Neural cell (in vitro differentiated cells): ENCODE data around the gene SLC25A43. TPM values are rescaled to one million over a fixed set of nuclear protein-coding genes. Genes with fewer than 3 reads are reported as not detected.

Experiments used
- H2AFZ ChIP-seq: fragments of 200-600, 300-800 bp; sonication (generic), shearing (Covaris generic); 2 replicates; pipeline ENCODE4 v1.6.0; 2014; ENCODE audit warnings: low read depth, mild to moderate bottlenecking, antibody characterized with exemption, low read length, moderate library complexity
- H3F3A ChIP-seq: fragments of 200-600 bp; shearing (Covaris generic); 2 replicates; pipeline ENCODE4 v1.6.1; 2016; ENCODE audit warnings: mild to moderate bottlenecking, moderate library complexity, mixed read lengths, antibody characterized with exemption, low read length; ENCODE audit not compliant: insufficient read depth, poor library complexity, severe bottlenecking
- H3K27ac ChIP-seq: fragments of 200-600, 300-800 bp; sonication (generic), shearing (Covaris generic); 2 replicates; pipeline ENCODE4 v1.5.1; 2014; ENCODE audit warnings: mild to moderate bottlenecking, low read length, moderate library complexity
- H3K27me3 ChIP-seq: fragments of 300-800, 200-600 bp; sonication (generic), shearing (Covaris generic); 2 replicates; pipeline ENCODE4 v1.6.0; 2014; ENCODE audit warnings: mild to moderate bottlenecking, low read depth, low read length, moderate library complexity; ENCODE audit not compliant: insufficient read depth
- H3K36me3 ChIP-seq: fragments of 300-800, 200-600 bp; sonication (generic), shearing (Covaris generic); 2 replicates; pipeline ENCODE4 v1.5.1; 2014; ENCODE audit warnings: mild to moderate bottlenecking, antibody characterized with exemption, low read length, moderate library complexity; ENCODE audit not compliant: insufficient read depth
- H3K4me2 ChIP-seq: fragments of 300-800, 200-600 bp; sonication (generic), shearing (Covaris generic); 2 replicates; pipeline ENCODE4 v1.6.0; 2014; ENCODE audit warnings: mild to moderate bottlenecking, low read length
- H3K4me3 ChIP-seq: fragments of 300-800, 200-600 bp; sonication (generic), shearing (Covaris generic); 2 replicates; pipeline ENCODE4 v1.5.1; 2014; ENCODE audit warnings: mild to moderate bottlenecking, low read length, moderate library complexity
- H3K79me2 ChIP-seq: fragments of 200-600 bp; shearing (Covaris generic); replicated peaks from 2 replicates; pipeline ENCODE4 v1.6.0; 2014; ENCODE audit warnings: mild to moderate bottlenecking, low read length, moderate library complexity; ENCODE audit not compliant: insufficient read depth
- H3K9ac ChIP-seq: fragments of 300-800, 200-600 bp; sonication (generic), shearing (Covaris generic); 2 replicates; pipeline ENCODE4 v1.6.1; 2016; ENCODE audit warnings: mild to moderate bottlenecking, low read length, mixed read lengths
- H3K9me2 ChIP-seq: fragments of 200-600 bp; shearing (Covaris generic); 2 replicates; pipeline ENCODE4 v1.6.1; 2016; ENCODE audit warnings: mild to moderate bottlenecking, low read length, mixed read lengths; ENCODE audit not compliant: insufficient read depth
- H3K9me3 ChIP-seq: fragments of 200-600, 300-800 bp; sonication (generic), shearing (Covaris generic); 2 replicates; pipeline ENCODE4 v1.6.1; 2016; ENCODE audit warnings: mild to moderate bottlenecking, mixed run types, low read length, moderate library complexity, mixed read lengths
- H4K20me1 ChIP-seq: fragments of 200-600 bp; shearing (Covaris generic); 2 replicates; pipeline ENCODE4 v1.6.1; 2016; ENCODE audit warnings: mild to moderate bottlenecking, mixed run types; ENCODE audit not compliant: insufficient read depth
- EZH2 ChIP-seq: fragments of 200-600, 300-800 bp; shearing (Covaris generic), sonication (generic); IDR thresholded peaks from 2 replicates; pipeline ENCODE4 v1.6.1; 2014; ENCODE audit warnings: antibody characterized with exemption, low read length, borderline replicate concordance, mild to moderate bottlenecking; ENCODE audit not compliant: insufficient read depth, poor library complexity, severe bottlenecking
- MXI1 ChIP-seq: fragments of 450-650 bp; conservative IDR thresholded peaks from 2 replicates; pipeline ENCODE4 v1.6.1; 2014; ENCODE audit warnings: antibody characterized with exemption, mild to moderate bottlenecking; ENCODE audit not compliant: poor library complexity, severe bottlenecking
- POLR2AphosphoS5 ChIP-seq: IDR thresholded peaks from 2 replicates; pipeline ENCODE4 v1.6.1; 2012
- RAD21 ChIP-seq: fragments of 450-650 bp; conservative IDR thresholded peaks from 2 replicates; pipeline ENCODE4 v1.6.1; 2014; ENCODE audit warnings: antibody characterized with exemption, mild to moderate bottlenecking, moderate library complexity
- SMC3 ChIP-seq: fragments of 450-650 bp; conservative IDR thresholded peaks from 2 replicates; pipeline ENCODE4 v1.6.1; 2014; ENCODE audit warnings: antibody characterized with exemption, mild to moderate bottlenecking, moderate library complexity; ENCODE audit not compliant: poor library complexity
- TAF1 ChIP-seq: IDR thresholded peaks from 2 replicates; pipeline ENCODE4 v1.6.1; 2012; ENCODE audit warnings: low read depth
- polyA plus RNA-seq: library from polyadenylated mRNA; depleted of rRNA; stranded (reverse); fragments of >200 nt; gene quantifications from 2 replicates; pipeline ENCODE4 v1.2.3, GENCODE V29; 2014
- TF ChIP-seq, protein P1 (sequence below): fragments of 450-650 bp; IDR thresholded peaks from 2 replicates; pipeline ENCODE4 v1.5.1; 2014; ENCODE audit warnings: antibody characterized with exemption, mild to moderate bottlenecking, moderate library complexity; ENCODE audit not compliant: poor library complexity, severe bottlenecking
- TF ChIP-seq, protein P2 (sequence below): IDR thresholded peaks from 2 replicates; pipeline ENCODE4 v1.6.1; 2012; ENCODE audit warnings: borderline replicate concordance

SLC25A43 gene
- polyA plus RNA-seq, 1 donor from 2014 or later = not detected

DNA sequence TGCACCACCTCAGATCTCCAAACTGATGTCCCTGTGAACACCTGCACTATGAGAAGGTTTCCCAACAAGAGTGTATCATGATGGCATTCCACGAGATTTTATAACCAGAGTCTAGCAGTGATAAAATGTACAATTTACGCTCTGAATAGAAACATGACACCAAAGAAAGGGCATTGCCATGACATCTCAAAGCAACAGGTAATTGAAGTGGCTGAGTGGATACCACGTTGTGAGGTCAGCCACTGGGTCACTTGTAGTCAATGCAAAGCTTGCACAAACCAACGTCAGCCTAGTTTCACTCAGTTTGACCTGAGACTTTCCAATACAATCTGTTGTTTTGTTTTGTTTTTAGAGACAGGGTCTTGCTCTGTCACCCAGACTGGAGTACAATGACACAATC lies 54.1 kb downstream of the SLC25A43 start:
- Histone ChIP-seq H3K36me3 (no peaks in the 10 kb centered on the region), H3K4me3 (no peak overlapping the region), H4K20me1 (no peaks in the 10 kb centered on the region), H3K9ac (no peak overlapping the region), H3K27ac (no peak overlapping the region), H3K4me2 (no peak overlapping the region), H2AFZ (no peak overlapping the region), H3F3A (no peaks in the 10 kb centered on the region), H3K9me3 (no peaks in the 10 kb centered on the region), H3K27me3 (no peaks in the 10 kb centered on the region), H3K9me2 (no peaks in the 10 kb centered on the region), H3K79me2 (no peaks in the 10 kb centered on the region)
- TF ChIP-seq, protein P1, sequence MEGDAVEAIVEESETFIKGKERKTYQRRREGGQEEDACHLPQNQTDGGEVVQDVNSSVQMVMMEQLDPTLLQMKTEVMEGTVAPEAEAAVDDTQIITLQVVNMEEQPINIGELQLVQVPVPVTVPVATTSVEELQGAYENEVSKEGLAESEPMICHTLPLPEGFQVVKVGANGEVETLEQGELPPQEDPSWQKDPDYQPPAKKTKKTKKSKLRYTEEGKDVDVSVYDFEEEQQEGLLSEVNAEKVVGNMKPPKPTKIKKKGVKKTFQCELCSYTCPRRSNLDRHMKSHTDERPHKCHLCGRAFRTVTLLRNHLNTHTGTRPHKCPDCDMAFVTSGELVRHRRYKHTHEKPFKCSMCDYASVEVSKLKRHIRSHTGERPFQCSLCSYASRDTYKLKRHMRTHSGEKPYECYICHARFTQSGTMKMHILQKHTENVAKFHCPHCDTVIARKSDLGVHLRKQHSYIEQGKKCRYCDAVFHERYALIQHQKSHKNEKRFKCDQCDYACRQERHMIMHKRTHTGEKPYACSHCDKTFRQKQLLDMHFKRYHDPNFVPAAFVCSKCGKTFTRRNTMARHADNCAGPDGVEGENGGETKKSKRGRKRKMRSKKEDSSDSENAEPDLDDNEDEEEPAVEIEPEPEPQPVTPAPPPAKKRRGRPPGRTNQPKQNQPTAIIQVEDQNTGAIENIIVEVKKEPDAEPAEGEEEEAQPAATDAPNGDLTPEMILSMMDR = no peak

DNA sequence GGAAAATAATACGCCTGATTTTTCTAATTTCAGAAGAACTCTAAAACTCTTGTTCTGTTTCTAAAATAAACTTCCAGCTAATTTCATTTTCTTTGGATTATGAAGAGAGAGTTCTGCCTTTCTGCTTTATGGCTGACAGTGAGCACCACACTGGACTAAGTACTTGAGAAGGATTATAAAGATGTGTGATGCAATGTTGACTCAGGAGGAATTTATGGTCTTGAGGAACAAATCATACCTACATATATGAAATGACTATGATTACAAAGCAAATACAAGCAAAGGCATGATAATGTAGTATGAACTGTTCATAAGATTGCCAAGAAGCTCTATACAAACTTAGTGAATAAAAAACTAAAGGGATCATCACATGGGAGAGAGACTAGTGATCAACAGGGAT lies 56.1 kb downstream of the SLC25A43 start:
- no peak overlapping the region for H3K27ac ChIP-seq
- H3K9ac ChIP-seq = no peak overlapping the region
- no peak overlapping the region for H2AFZ ChIP-seq
- TF ChIP-seq, protein P1 = no peak
- TF ChIP-seq SMC3 = no peak
- TF ChIP-seq RAD21 = no peak
- TF ChIP-seq TAF1 = no peak
- no peak for TF ChIP-seq POLR2AphosphoS5
- TF ChIP-seq, protein P2, sequence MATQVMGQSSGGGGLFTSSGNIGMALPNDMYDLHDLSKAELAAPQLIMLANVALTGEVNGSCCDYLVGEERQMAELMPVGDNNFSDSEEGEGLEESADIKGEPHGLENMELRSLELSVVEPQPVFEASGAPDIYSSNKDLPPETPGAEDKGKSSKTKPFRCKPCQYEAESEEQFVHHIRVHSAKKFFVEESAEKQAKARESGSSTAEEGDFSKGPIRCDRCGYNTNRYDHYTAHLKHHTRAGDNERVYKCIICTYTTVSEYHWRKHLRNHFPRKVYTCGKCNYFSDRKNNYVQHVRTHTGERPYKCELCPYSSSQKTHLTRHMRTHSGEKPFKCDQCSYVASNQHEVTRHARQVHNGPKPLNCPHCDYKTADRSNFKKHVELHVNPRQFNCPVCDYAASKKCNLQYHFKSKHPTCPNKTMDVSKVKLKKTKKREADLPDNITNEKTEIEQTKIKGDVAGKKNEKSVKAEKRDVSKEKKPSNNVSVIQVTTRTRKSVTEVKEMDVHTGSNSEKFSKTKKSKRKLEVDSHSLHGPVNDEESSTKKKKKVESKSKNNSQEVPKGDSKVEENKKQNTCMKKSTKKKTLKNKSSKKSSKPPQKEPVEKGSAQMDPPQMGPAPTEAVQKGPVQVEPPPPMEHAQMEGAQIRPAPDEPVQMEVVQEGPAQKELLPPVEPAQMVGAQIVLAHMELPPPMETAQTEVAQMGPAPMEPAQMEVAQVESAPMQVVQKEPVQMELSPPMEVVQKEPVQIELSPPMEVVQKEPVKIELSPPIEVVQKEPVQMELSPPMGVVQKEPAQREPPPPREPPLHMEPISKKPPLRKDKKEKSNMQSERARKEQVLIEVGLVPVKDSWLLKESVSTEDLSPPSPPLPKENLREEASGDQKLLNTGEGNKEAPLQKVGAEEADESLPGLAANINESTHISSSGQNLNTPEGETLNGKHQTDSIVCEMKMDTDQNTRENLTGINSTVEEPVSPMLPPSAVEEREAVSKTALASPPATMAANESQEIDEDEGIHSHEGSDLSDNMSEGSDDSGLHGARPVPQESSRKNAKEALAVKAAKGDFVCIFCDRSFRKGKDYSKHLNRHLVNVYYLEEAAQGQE = no peak
- TF ChIP-seq EZH2 = no peak
- TF ChIP-seq MXI1 = no peak
- H3K9me3 ChIP-seq = no peaks in the 10 kb centered on the region
- no peaks in the 10 kb centered on the region for H3K79me2 ChIP-seq
- no peaks in the 10 kb centered on the region for H3K27me3 ChIP-seq
- H3F3A ChIP-seq = no peaks in the 10 kb centered on the region
- no peaks in the 10 kb centered on the region for H3K36me3 ChIP-seq
- no peak overlapping the region for H3K4me3 ChIP-seq
- no peak overlapping the region for H3K4me2 ChIP-seq
- H3K9me2 ChIP-seq = no peaks in the 10 kb centered on the region
- no peaks in the 10 kb centered on the region for H4K20me1 ChIP-seq
